Nephron (organoid): ENCODE measurements around the gene RING1.
A peak's percentile ranks its signal among the peaks of the same experiment; 100 is the strongest.

Experiments used
- H3K27ac Mint-ChIP-seq, 3 experiments: 2 replicates each; pipeline ENCODE4 v1.8.0; 2020; ENCODE audit warnings: mixed read lengths in 3 of 3, mild to moderate bottlenecking in 2 of 3, moderate library complexity in 1 of 3
- H3K27me3 Mint-ChIP-seq: 2 replicates; pipeline ENCODE4 v1.8.0; 2021; ENCODE audit warnings: low read depth, mild to moderate bottlenecking, moderate library complexity, mixed read lengths
- H3K36me3 Mint-ChIP-seq: 2 replicates; pipeline ENCODE4 v1.8.0; 2020; ENCODE audit warnings: low read depth, mixed read lengths
- H3K4me1 Mint-ChIP-seq: 2 replicates; pipeline ENCODE4 v1.8.0; 2020; ENCODE audit warnings: mixed read lengths
- H3K4me3 Mint-ChIP-seq, 3 experiments: 2 replicates each; pipeline ENCODE4 v1.8.0; 2020; ENCODE audit warnings: mild to moderate bottlenecking in 3 of 3, mixed read lengths in 3 of 3, moderate library complexity in 2 of 3
- H3K9me3 Mint-ChIP-seq: 2 replicates; pipeline ENCODE4 v1.8.0; 2020; ENCODE audit warnings: mixed read lengths
- TF ChIP-seq, protein P1 (sequence below), 3 experiments: fragments of 200-600 bp; sonication (generic); IDR thresholded peaks; one replicate each; pipeline ENCODE4 v1.5.0; 2021; ENCODE audit warnings: antibody characterized with exemption in 3 of 3; ENCODE audit not compliant: unreplicated experiment in 3 of 3

Gene RING1

DNA sequence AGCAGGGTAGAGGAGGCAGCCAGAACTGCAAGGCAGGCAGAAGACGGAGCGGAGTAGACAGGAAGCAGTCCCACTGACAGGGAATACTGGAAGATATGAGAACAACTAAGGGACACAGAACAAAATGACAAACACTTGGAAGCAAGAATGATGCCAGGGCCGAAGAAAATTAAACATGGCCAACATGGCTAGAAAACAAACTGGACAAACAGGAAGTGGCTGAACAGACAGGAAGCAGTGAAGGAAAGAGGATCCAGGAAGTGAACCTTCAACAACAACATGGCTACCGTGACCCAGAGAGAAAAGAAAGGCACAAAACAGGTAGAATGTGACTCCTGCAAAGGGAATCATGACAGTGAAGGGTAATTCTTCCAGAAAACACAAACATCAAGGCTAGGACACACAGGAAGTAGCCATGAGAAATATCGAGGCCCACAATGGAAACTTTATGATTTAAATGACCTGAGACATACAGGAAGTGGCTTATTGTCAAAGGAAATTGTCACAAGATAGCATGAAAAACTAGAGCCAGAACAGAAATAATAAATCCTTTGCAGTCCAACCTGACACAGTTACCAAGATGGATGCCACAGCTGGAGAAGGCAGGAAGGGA lies 25.1 kb upstream of the RING1 start:
- Mint-ChIP-seq H3K4me3 (no peak overlapping the region), H3K4me1 (no peaks in the 10 kb centered on the region), H3K27me3 (peaks cover 13% of the 10 kb centered on the region), H3K36me3 (peaks cover 10% of the 10 kb centered on the region), H3K9me3 (no peaks in the 10 kb centered on the region), H3K27ac (peak overlapping the region in 1 of 3 experiments; percentile 24)
- TF ChIP-seq, protein P1, sequence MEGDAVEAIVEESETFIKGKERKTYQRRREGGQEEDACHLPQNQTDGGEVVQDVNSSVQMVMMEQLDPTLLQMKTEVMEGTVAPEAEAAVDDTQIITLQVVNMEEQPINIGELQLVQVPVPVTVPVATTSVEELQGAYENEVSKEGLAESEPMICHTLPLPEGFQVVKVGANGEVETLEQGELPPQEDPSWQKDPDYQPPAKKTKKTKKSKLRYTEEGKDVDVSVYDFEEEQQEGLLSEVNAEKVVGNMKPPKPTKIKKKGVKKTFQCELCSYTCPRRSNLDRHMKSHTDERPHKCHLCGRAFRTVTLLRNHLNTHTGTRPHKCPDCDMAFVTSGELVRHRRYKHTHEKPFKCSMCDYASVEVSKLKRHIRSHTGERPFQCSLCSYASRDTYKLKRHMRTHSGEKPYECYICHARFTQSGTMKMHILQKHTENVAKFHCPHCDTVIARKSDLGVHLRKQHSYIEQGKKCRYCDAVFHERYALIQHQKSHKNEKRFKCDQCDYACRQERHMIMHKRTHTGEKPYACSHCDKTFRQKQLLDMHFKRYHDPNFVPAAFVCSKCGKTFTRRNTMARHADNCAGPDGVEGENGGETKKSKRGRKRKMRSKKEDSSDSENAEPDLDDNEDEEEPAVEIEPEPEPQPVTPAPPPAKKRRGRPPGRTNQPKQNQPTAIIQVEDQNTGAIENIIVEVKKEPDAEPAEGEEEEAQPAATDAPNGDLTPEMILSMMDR (IDR thresholded peaks at IDR 0.05; ENCODE audit: unreplicated experiment in 3 of 3): no peak

DNA sequence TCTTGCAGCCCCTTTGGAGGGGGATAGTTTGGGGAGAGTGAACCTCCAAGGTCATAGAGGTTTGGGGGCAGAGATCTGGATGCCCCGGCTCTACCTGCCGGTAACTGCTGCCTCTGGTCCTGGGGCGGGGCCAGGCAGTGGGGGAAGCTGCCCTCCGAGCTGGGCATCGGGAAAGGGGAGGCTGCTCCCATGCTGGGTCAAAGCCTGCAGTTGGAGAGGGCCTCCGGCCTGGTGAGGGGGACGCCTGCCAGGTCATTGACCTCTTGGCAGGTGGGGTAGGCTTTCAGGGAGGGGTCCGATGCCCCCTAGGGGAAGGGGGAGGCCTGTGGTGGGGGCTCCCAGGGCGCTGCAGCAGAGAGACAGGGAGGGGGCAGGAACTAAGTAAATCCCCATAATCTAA lies 23.1 kb upstream of the RING1 start:
- peaks cover 11% of the 10 kb centered on the region for H3K27me3 Mint-ChIP-seq
- H3K4me3 Mint-ChIP-seq: no peak overlapping the region
- H3K27ac Mint-ChIP-seq: no peak overlapping the region
- H3K4me1 Mint-ChIP-seq: peaks cover under 1% of the 10 kb centered on the region
- no peaks in the 10 kb centered on the region for H3K9me3 Mint-ChIP-seq
- TF ChIP-seq, protein P1 (IDR thresholded peaks at IDR 0.05; ENCODE audit: unreplicated experiment in 3 of 3): no peak
- peaks cover 10% of the 10 kb centered on the region for H3K36me3 Mint-ChIP-seq

DNA sequence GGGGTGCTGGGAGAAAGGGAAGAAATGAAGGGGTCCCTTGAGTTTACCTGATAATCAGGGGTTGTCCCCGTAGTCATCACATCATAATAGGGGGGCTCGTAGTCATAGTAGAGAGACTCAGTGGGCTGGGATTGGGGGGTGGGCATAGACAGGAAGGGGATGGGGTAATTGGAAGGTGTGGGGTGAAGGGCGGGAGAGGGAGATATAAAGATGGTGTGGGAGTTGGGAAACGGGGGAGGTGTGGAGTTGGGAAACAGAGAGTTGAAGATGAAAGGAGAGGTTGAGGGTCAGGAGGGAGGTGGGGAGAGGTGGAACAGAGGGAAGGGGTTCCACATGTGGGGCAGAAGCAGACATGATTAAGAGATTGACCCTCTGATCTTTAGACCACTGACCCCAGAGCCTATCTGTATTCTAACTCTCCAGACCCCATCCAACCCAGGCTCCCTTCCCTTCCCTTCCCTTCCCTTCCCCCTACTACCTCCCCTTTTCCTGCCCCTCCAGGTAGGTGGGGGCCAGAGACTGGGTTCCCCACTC lies 22.6 kb upstream of the RING1 start:
- peaks cover 17% of the 10 kb centered on the region for H3K27me3 Mint-ChIP-seq
- no peak overlapping the region for H3K27ac Mint-ChIP-seq
- H3K9me3 Mint-ChIP-seq: no peaks in the 10 kb centered on the region
- peaks cover 10% of the 10 kb centered on the region for H3K36me3 Mint-ChIP-seq
- H3K4me1 Mint-ChIP-seq: peaks cover 5% of the 10 kb centered on the region
- TF ChIP-seq, protein P1 (IDR thresholded peaks at IDR 0.05; ENCODE audit: unreplicated experiment in 3 of 3): no peak
- H3K4me3 Mint-ChIP-seq: no peak overlapping the region

DNA sequence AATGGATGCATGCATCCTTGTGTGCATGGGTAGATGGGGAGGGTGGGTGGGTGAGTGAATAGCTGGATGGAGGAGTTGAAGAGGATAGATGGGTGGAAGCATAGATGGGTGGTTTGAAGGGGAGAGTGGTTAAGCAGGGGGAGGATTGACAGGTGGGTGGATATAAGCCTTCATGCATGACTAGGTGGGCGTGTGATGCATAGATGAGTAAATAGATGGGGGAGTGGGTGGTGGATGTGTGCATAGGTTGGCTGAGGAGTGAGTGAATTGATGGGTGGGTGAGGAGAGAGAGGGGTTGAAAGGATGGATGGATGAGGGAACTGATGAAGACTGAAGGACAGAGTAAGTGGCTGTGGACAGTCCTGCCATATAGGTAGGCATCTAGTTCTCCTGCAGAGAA lies 20.5 kb upstream of the RING1 start:
- TF ChIP-seq, protein P1 (IDR thresholded peaks at IDR 0.05; ENCODE audit: unreplicated experiment in 3 of 3): no peak
- Mint-ChIP-seq H3K27me3 (peaks cover 31% of the 10 kb centered on the region), H3K36me3 (peaks cover 10% of the 10 kb centered on the region), H3K27ac (no peak overlapping the region), H3K4me3 (no peak overlapping the region), H3K9me3 (no peaks in the 10 kb centered on the region), H3K4me1 (peaks cover 17% of the 10 kb centered on the region)

DNA sequence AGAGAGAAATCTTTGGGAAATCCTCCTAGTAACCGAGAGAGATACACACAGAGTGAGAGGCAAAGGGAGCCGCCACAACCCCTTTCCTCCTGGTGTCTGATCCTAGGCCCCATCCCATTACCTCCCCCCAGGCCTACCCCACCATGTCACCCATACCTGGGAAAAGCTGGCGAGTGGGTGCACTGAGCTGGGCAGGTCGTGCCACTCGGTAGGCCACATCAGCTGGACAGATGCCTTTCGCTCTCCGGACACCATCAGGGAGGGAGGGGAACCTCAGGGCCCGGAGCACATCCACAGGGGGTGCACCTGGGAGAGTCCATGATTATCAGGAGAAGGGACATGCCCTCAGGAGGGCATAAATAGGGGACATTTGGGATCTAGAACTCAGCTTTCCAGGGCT lies 19.1 kb upstream of the RING1 start:
- TF ChIP-seq, protein P1 (IDR thresholded peaks at IDR 0.05; ENCODE audit: unreplicated experiment in 3 of 3): no peak
- H3K27ac Mint-ChIP-seq: no peak overlapping the region
- no peak overlapping the region for H3K4me3 Mint-ChIP-seq
- H3K36me3 Mint-ChIP-seq: peaks cover 13% of the 10 kb centered on the region
- peaks cover 20% of the 10 kb centered on the region for H3K4me1 Mint-ChIP-seq
- peaks cover 39% of the 10 kb centered on the region for H3K27me3 Mint-ChIP-seq
- no peaks in the 10 kb centered on the region for H3K9me3 Mint-ChIP-seq
